Measurements from ENCODE around the gene SUCLG2. TPM values are rescaled to one million over a fixed set of nuclear protein-coding genes. Genes with fewer than 3 reads are reported as not detected.

SUCLG2 gene
- total and polyA plus RNA-seq, 9 of the 15 experiments (the other 6 are each of a cell fraction or from before 2014, with no cell fraction given), result 10.1 to 41.4 (median 29.0) TPM

DNA sequence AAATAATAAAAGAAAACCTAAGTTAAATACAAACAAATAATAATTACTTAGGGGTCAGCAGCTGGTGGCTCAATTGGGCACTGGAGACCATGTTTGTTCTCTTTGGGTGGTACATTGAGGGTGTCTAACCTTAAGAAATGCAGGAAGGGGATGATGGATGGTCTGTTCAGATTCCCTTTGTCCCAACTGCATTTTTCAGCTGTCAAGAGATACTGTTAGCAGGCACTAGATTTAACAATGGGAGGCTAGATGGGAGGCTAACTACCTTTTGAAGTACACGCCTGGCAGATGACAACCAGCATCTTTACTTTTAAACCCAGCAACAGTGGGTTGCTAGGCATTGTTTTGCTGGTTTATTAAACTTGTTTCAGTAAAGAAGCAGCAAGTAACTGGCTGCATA lies 222.5 kb downstream of the SUCLG2 start (continued):
- TF ChIP-seq, protein P1, sequence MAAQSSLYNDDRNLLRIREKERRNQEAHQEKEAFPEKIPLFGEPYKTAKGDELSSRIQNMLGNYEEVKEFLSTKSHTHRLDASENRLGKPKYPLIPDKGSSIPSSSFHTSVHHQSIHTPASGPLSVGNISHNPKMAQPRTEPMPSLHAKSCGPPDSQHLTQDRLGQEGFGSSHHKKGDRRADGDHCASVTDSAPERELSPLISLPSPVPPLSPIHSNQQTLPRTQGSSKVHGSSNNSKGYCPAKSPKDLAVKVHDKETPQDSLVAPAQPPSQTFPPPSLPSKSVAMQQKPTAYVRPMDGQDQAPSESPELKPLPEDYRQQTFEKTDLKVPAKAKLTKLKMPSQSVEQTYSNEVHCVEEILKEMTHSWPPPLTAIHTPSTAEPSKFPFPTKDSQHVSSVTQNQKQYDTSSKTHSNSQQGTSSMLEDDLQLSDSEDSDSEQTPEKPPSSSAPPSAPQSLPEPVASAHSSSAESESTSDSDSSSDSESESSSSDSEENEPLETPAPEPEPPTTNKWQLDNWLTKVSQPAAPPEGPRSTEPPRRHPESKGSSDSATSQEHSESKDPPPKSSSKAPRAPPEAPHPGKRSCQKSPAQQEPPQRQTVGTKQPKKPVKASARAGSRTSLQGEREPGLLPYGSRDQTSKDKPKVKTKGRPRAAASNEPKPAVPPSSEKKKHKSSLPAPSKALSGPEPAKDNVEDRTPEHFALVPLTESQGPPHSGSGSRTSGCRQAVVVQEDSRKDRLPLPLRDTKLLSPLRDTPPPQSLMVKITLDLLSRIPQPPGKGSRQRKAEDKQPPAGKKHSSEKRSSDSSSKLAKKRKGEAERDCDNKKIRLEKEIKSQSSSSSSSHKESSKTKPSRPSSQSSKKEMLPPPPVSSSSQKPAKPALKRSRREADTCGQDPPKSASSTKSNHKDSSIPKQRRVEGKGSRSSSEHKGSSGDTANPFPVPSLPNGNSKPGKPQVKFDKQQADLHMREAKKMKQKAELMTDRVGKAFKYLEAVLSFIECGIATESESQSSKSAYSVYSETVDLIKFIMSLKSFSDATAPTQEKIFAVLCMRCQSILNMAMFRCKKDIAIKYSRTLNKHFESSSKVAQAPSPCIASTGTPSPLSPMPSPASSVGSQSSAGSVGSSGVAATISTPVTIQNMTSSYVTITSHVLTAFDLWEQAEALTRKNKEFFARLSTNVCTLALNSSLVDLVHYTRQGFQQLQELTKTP (IDR thresholded peaks at IDR 0.05; ENCODE audit: low read depth in 1 of 2, partially characterized antibody in 2 of 2), result no peak
- TF ChIP-seq, protein P2, sequence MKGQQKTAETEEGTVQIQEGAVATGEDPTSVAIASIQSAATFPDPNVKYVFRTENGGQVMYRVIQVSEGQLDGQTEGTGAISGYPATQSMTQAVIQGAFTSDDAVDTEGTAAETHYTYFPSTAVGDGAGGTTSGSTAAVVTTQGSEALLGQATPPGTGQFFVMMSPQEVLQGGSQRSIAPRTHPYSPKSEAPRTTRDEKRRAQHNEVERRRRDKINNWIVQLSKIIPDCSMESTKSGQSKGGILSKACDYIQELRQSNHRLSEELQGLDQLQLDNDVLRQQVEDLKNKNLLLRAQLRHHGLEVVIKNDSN (CRISPR knock-in tag; IDR thresholded peaks at IDR 0.05), result no peak

DNA sequence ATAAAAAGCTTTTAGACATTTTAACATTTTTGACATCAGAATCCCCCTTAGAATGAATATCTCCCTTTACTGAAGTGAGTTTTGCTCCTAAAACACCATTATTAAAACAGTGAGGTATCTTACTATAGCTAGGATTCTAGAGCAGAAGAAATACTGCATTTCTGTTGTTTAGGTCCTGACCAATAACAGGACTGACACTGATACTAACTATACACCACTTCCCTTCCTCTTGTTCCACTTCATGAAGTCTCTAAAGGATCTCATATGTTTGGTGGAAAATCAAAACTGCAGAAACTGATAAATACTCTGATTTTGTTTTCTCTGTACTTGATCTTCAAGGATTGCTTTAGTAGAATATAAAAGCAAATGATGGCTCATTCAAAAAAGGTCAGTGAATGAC lies 230.7 kb downstream of the SUCLG2 start:
- no peaks in the 10 kb centered on the region for H3K27me3 ChIP-seq (ENCODE audit: control insufficient read depth in 2 of 2, insufficient read depth in 2 of 2, low read length in 2 of 2)
- no peak overlapping the region for H2AFZ ChIP-seq (ENCODE audit: low read depth, low read length)
- in situ Hi-C loops (cut with MboI), result no loop called here
- BruUV-seq (replicated peaks), result no TSS peak
- intact Hi-C loops (cut with micrococcal nuclease), result no loop called here
- FAIRE-seq (no peak), ATAC-seq (no peak), DNase-seq (ENCODE audit: extremely low read depth in 1 of 4, low spot score in 3 of 4) (no peak)
- H3K36me3 ChIP-seq (ENCODE audit: control insufficient read depth, insufficient read depth, low read length), result no peaks in the 10 kb centered on the region
- no peaks in the 10 kb centered on the region for H4K20me1 ChIP-seq (replicated peaks; ENCODE audit: control insufficient read depth, insufficient read depth, low read length)
- H3K79me2 ChIP-seq (ENCODE audit: control insufficient read depth, insufficient read depth, low read length), result no peaks in the 10 kb centered on the region
- ChIA-PET POLR2A (interaction anchor here (1.3 kb wide), 1 partner anchor 41 kb away, joined by 4 read pairs; no protein-coding TSS in a partner anchor), CTCF (ENCODE audit: low intra/inter-chr PET ratio) (no interaction called here)
- H3K4me2 ChIP-seq (ENCODE audit: insufficient read depth, low read length), result no peak overlapping the region
- no peaks in the 10 kb centered on the region for H3K4me1 ChIP-seq (replicated peaks in 1 of 2; ENCODE audit: control insufficient read depth in 2 of 2, insufficient read depth in 2 of 2, low read length in 2 of 2)
- H3K9me1 ChIP-seq (ENCODE audit: control insufficient read depth, insufficient read depth, low read length), result no peaks in the 10 kb centered on the region
- H3K27ac ChIP-seq (ENCODE audit: extremely low read depth, low read depth, low read length), result no peak overlapping the region
- H3K9me3 ChIP-seq (replicated peaks; ENCODE audit: control insufficient read depth, insufficient read depth, low read depth, low read length), result no peaks in the 10 kb centered on the region
- no peak overlapping the region for H3K9ac ChIP-seq (ENCODE audit: insufficient read depth in 1 of 2, low read depth in 2 of 2, low read length in 2 of 2)
- H3K4me3 ChIP-seq, result no peak overlapping the region
- TF ChIP-seq ZNF3 (CRISPR knock-in tag; IDR thresholded peaks at IDR 0.05) (no peak), RAD21 (CRISPR knock-in tag; conservative IDR thresholded peaks at IDR 0.05 in 1 of 2, IDR thresholded peaks at IDR 0.05 in 1 of 2) (no peak), BCL6 (CRISPR knock-in tag; IDR thresholded peaks at IDR 0.05) (no peak), PCBP2 (IDR thresholded peaks at IDR 0.05; ENCODE audit: low read depth, low read length, poor library complexity, severe bottlenecking) (no peak), ETV5 (CRISPR knock-in tag; IDR thresholded peaks at IDR 0.05; ENCODE audit: low read depth) (no peak), DPF2 (IDR thresholded peaks at IDR 0.05) (no peak)
- TF ChIP-seq, protein P3, sequence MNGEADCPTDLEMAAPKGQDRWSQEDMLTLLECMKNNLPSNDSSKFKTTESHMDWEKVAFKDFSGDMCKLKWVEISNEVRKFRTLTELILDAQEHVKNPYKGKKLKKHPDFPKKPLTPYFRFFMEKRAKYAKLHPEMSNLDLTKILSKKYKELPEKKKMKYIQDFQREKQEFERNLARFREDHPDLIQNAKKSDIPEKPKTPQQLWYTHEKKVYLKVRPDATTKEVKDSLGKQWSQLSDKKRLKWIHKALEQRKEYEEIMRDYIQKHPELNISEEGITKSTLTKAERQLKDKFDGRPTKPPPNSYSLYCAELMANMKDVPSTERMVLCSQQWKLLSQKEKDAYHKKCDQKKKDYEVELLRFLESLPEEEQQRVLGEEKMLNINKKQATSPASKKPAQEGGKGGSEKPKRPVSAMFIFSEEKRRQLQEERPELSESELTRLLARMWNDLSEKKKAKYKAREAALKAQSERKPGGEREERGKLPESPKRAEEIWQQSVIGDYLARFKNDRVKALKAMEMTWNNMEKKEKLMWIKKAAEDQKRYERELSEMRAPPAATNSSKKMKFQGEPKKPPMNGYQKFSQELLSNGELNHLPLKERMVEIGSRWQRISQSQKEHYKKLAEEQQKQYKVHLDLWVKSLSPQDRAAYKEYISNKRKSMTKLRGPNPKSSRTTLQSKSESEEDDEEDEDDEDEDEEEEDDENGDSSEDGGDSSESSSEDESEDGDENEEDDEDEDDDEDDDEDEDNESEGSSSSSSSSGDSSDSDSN (IDR thresholded peaks at IDR 0.05; ENCODE audit: borderline replicate concordance in 1 of 2, low read depth in 2 of 2, low read length in 2 of 2), result no peak
- TF ChIP-seq, protein P4, sequence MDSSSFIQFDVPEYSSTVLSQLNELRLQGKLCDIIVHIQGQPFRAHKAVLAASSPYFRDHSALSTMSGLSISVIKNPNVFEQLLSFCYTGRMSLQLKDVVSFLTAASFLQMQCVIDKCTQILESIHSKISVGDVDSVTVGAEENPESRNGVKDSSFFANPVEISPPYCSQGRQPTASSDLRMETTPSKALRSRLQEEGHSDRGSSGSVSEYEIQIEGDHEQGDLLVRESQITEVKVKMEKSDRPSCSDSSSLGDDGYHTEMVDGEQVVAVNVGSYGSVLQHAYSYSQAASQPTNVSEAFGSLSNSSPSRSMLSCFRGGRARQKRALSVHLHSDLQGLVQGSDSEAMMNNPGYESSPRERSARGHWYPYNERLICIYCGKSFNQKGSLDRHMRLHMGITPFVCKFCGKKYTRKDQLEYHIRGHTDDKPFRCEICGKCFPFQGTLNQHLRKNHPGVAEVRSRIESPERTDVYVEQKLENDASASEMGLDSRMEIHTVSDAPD (CRISPR knock-in tag; IDR thresholded peaks at IDR 0.05), result no peak

Measured in K562 (cell line).